ENCODE data around the gene SVBP. TPM values are rescaled to one million over a fixed set of nuclear protein-coding genes. Genes with fewer than 3 reads are reported as not detected.

Gene SVBP
- total and polyA plus RNA-seq, 4 donors = 33.7 to 67.3 (median 63.9) TPM

DNA sequence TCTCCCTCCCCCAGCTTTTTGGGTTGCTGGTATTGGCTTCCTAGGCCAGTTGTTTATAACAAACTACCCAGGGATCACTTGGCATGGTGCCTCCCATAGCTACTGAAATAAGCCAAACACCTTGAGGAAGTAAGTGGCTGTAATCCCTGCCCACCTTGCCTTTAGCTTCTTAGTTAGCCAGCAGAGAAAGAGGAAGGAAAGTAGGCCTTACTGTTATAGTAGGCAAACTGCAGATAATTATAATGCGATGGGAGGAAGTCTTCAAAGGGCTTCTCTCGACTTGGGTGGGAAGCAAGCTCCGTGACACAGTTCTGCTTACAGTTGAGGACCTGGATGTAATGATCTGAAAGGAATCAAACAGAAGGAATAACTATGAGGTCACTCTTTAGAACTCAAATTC, 58.6 kb downstream of the SVBP start:
- 87% methylated on average over 3 of the region's 3 CpGs for WGBS (ENCODE audit: insufficient coverage)
- no peak overlapping the region for H3K4me3 ChIP-seq (ENCODE audit: low read depth, low read length)

DNA sequence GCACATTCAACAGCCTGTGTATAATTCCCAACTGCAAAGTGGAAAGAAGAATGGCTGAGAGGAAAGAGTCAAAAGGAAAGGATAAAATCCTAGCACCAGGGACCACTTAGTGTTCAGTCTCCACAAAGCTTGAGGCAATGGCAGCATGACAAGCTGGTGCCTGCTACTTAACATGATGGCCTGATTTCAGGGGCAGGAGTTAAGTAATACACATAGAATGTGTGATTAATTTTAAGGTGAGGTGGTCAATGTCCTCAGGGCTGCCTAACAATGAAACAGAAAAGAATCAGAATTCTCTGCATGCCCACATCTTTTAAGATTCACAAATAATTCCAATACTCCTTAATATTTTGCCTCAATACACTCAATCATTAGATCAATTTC, 59.3 kb downstream of the SVBP start:
- no peak overlapping the region for H3K27ac ChIP-seq (ENCODE audit: low read depth, low read length)
- H3K4me1 ChIP-seq (ENCODE audit: control insufficient read depth, insufficient read depth, low read length) = peaks cover 7% of the 10 kb centered on the region
- no peak for DNase-seq (ENCODE audit: low read depth in 4 of 6, low spot score in 6 of 6)
- no peak overlapping the region for H3K4me3 ChIP-seq (ENCODE audit: low read depth, low read length)
- no peaks in the 10 kb centered on the region for H3K27me3 ChIP-seq (ENCODE audit: control insufficient read depth, insufficient read depth, low read length)
- no peaks in the 10 kb centered on the region for H3K9me3 ChIP-seq (ENCODE audit: control insufficient read depth, insufficient read depth, low read length)
- H3K36me3 ChIP-seq (ENCODE audit: control insufficient read depth, insufficient read depth, low read length) = peaks cover 61% of the 10 kb centered on the region

More for the DNA sequence above, 58.6 kb downstream of the SVBP start:
- H3K4me1 ChIP-seq (ENCODE audit: control insufficient read depth, insufficient read depth, low read length) = peaks cover 10% of the 10 kb centered on the region
- H3K9me3 ChIP-seq (ENCODE audit: control insufficient read depth, insufficient read depth, low read length) = no peaks in the 10 kb centered on the region
- H3K27ac ChIP-seq (ENCODE audit: low read depth, low read length) = no peak overlapping the region
- DNase-seq (ENCODE audit: low read depth in 4 of 6, low spot score in 6 of 6) = no peak
- peaks cover 59% of the 10 kb centered on the region for H3K36me3 ChIP-seq (ENCODE audit: control insufficient read depth, insufficient read depth, low read length)
- H3K27me3 ChIP-seq (ENCODE audit: control insufficient read depth, insufficient read depth, low read length) = no peaks in the 10 kb centered on the region

Other genes with a start within 250 kb of the SVBP start
- 10 to 100 TPM; 28.1 to 52.3 TPM for gene PPIH, start 159.0 kb downstream of the SVBP start, total RNA-seq
- 10 to 100 TPM; 45.6 to 55.6 TPM for gene PPIH, start 159.0 kb downstream of the SVBP start, polyA plus RNA-seq (ENCODE audit: insufficient read length in 2 of 2)
- gene YBX1, start 135.0 kb downstream of the SVBP start, total RNA-seq = 100 to 1,000 TPM; 455 to 701 TPM
- 1,000 to 10,000 TPM; 1,395 to 1,579 TPM for gene YBX1, start 135.0 kb downstream of the SVBP start, polyA plus RNA-seq (ENCODE audit: insufficient read length in 2 of 2)
- gene CLDN19, start 77.2 kb downstream of the SVBP start, total RNA-seq = 10 to 100 TPM; 17.0 to 20.6 TPM
- gene CLDN19, start 77.2 kb downstream of the SVBP start, polyA plus RNA-seq (ENCODE audit: insufficient read length in 2 of 2) = 1 to 10 TPM; 2.7 to 8.0 TPM
- gene P3H1, start 50.4 kb downstream of the SVBP start, total RNA-seq = 10 to 100 TPM; 34.2 to 70.0 TPM
- gene P3H1, start 50.4 kb downstream of the SVBP start, polyA plus RNA-seq (ENCODE audit: insufficient read length in 2 of 2) = 10 to 100 TPM; 31.2 to 46.5 TPM
- gene C1orf50, start 50.1 kb downstream of the SVBP start, total RNA-seq = 1 to 10 TPM; 6.7 to 7.8 TPM
- 10 to 100 TPM; 10.9 to 15.2 TPM for gene C1orf50, start 50.1 kb downstream of the SVBP start, polyA plus RNA-seq (ENCODE audit: insufficient read length in 2 of 2)
- under 1 TPM; 0.11 to 0.30 TPM for gene TMEM269, start 32.4 kb downstream of the SVBP start, total RNA-seq
- 1 to 10 TPM; 1.3 to 1.6 TPM for gene TMEM269, start 32.4 kb downstream of the SVBP start, polyA plus RNA-seq (ENCODE audit: insufficient read length in 2 of 2)
- 10 to 100 TPM; 10.7 to 14.9 TPM for gene ERMAP, start 275 bp downstream of the SVBP start, total RNA-seq
- 10 to 100 TPM; 10.1 to 11.0 TPM for gene ERMAP, start 275 bp downstream of the SVBP start, polyA plus RNA-seq (ENCODE audit: insufficient read length in 2 of 2)
- gene ZNF691, start 29.2 kb upstream of the SVBP start, total RNA-seq = 10 to 100 TPM in 1 of 2 donors, 1 to 10 TPM in 1; 9.0 to 15.4 TPM
- 10 to 100 TPM; 13.2 to 15.9 TPM for gene ZNF691, start 29.2 kb upstream of the SVBP start, polyA plus RNA-seq (ENCODE audit: insufficient read length in 2 of 2)
- 100 to 1,000 TPM in 1 of 2 donors, 10 to 100 TPM in 1; 74.4 to 127 TPM for gene SLC2A1, start 141.5 kb upstream of the SVBP start, total RNA-seq
- gene SLC2A1, start 141.5 kb upstream of the SVBP start, polyA plus RNA-seq (ENCODE audit: insufficient read length in 2 of 2) = 100 to 1,000 TPM in 1 of 2 donors, 10 to 100 TPM in 1; 89.2 to 107 TPM

Data from spinal cord (tissue), 10 donors.